ENCODE measurements around the gene RPS15A. TPM values are rescaled to one million over a fixed set of nuclear protein-coding genes. Genes with fewer than 3 reads are reported as not detected.
"Not testable (repeated sequence)": the region's sequence is repeated elsewhere in the genome, so short reads cannot be mapped to it uniquely, and the experiment has no call there.

The RPS15A gene
- total RNA-seq, 1 donor from 2014 or later, result 1,963 TPM

GRCh38 chr16:18788828-18789514 is 1.2 kb downstream of the RPS15A start:
- Mint-ChIP-seq H3K36me3 (ENCODE audit: low read depth) (peaks cover 94% of the 10 kb centered on the region), H3K4me1 (ENCODE audit: low read depth) (peaks cover 48% of the 10 kb centered on the region), H3K9me3 (no peaks in the 10 kb centered on the region), H3K27ac (peak overlapping the region; percentile 89), H3K4me3 (ENCODE audit: low read depth) (peak overlapping the region; percentile 92), H3K27me3 (ENCODE audit: low read depth) (no peaks in the 10 kb centered on the region)
- intact Hi-C loops (cut with micrococcal nuclease), result loop anchor here (5.0 kb wide), 1 partner anchor 328 kb away; no protein-coding TSS in a partner anchor
- DNase-seq (ENCODE audit: low spot score), result no peak

DNA sequence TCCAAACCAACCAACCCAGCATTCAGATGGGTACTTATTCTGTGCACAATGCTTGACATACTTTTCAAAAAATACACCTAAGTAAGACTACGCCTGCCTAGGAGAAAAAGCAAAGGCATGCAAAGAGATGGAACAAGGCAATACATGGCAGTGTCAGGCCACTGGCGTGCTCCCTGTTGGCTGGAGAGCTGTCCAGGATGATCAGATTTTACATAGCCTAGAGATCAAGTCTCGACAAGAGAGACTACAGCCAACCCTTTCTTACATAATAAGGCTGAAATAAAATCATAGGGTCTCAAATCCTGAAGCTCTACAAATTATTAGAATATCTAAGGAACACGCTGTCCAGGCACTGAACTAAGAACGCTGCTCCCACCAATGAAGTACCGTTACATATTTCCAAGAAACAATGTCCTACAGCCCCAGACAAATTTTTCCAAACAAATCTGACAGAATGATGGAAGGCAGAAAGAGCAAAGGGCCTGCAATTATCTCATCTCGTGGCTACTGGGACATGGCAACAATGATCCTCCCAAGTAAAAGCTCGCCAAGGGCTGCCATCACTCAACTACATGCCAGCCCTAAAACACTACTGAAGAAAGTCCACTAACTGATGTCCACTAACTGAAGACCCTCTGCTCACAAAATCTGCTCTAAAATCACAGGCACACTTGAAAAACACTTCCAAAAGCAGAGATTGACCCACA is 5.1 kb downstream of the RPS15A start:
- intact Hi-C loops (cut with micrococcal nuclease), result loop anchor here (5.0 kb wide), 1 partner anchor 332 kb away; no protein-coding TSS in a partner anchor
- Mint-ChIP-seq H3K36me3 (ENCODE audit: low read depth) (peaks cover 74% of the 10 kb centered on the region), H3K4me1 (ENCODE audit: low read depth) (peaks cover 46% of the 10 kb centered on the region)

DNA sequence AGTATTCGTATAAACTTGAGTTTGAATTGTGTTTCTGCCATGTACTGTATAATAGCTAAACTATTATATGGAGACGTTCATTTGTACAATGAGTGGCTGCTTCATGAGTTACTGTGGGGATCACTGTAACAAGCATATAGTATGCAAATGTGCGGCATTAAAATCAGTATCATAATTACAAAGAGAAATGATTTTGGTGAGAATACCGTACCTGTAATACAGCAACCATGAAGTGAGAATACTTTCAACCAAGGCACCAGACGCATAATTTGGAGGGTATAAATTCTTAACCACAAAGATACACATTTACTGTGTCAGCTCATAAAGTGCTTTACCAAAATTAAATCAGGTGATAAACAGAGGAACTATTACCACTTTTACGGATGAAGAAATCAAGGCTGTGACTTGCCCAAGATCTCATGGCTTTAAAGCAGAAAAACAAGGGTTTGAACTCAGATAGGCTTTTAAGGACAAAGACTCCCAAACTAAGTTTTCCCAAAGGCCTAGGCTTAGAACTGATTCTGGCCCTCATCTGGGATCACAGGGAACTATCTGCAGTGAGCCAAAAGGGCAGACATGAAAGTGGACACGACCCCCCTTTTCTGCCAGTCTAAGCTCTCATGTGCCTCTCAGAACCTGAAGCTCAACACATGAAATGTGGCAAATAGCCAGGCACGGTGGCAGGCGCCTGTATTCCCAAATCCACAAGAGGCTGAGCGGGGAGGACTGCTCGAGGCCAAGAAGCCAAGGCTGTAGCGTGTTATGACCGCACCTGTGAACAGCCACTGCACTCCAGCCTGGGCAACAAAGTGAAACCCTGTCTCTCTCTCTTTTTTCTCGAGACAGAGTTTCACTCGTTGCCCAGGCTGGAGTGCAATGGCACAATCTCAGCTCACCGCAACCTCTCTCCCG is 6.4 kb downstream of the RPS15A start:
- no peak for DNase-seq (ENCODE audit: low spot score)
- H3K36me3 Mint-ChIP-seq (ENCODE audit: low read depth), result peaks cover 63% of the 10 kb centered on the region
- H3K4me3 Mint-ChIP-seq (ENCODE audit: low read depth), result no peak overlapping the region
- intact Hi-C loops (cut with micrococcal nuclease), result no loop called here
- H3K4me1 Mint-ChIP-seq (ENCODE audit: low read depth), result peaks cover 41% of the 10 kb centered on the region
- peak overlapping the region; percentile 17 for H3K27ac Mint-ChIP-seq
- H3K9me3 Mint-ChIP-seq, result no peaks in the 10 kb centered on the region
- H3K27me3 Mint-ChIP-seq (ENCODE audit: low read depth), result no peaks in the 10 kb centered on the region

More for the DNA sequence above, 5.1 kb downstream of the RPS15A start:
- peak overlapping the region; percentile 56 for H3K4me3 Mint-ChIP-seq (ENCODE audit: low read depth)
- H3K27ac Mint-ChIP-seq, result peak overlapping the region; percentile 52
- H3K27me3 Mint-ChIP-seq (ENCODE audit: low read depth), result no peaks in the 10 kb centered on the region
- H3K9me3 Mint-ChIP-seq, result no peaks in the 10 kb centered on the region
- DNase-seq (ENCODE audit: low spot score), result no peak

DNA sequence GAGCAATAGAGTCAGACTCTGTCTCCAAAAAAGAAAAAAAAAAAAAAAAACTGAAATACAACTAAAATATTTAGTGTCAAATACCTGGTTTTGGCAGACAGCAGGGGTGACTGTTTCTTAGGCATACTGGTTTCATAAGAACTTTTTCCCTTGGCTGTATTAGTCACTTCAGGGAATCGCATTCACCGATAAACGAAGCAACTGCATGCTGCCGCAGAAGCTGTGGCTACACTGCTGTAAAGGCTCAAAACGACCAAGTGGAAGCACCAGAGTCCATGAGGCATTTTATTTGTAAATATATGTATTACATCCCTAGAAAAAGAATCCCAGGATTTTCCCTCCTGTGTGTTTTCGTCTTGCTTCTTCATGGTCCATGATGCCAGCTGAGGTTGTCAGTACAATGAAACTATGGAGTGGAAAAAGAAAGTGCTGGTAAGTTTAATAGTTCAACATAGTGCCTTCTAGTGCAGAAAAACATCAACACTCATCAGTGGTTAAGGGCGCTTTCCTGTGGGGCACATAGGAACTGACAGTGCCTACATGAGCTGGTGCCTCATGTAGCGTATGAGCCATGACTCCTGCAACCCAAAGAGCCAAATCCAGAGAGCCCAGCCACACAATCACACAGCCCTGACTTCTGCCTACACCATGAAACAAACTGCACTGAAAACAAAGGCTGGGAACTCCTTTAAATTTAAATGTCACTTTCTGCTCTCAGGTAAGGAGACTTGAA is 7.3 kb downstream of the RPS15A start:
- H3K36me3 Mint-ChIP-seq (ENCODE audit: low read depth), result peaks cover 59% of the 10 kb centered on the region
- no peak overlapping the region for H3K4me3 Mint-ChIP-seq (ENCODE audit: low read depth)

DNA sequence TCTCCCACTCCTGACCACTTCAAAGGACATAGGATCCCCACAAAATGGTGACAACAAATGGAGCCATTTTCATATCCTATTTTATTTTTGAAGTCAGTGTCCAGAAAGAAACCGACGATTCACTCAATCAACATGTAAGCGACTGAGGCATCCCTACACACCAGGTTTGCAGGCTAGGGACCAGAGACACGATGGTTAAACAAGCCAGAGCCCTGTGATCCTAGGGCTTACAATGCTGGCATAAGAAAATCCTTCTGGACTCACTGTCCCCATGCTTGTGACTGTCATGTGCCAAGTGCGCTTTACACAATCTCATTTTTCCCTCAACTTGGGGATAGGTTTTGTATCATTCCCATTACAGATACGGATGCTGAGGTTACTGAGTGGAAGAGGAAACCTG is 8.9 kb downstream of the RPS15A start:
- H3K27me3 Mint-ChIP-seq (ENCODE audit: low read depth); H3K9me3 Mint-ChIP-seq; DNase-seq (ENCODE audit: low spot score); intact Hi-C loops (cut with micrococcal nuclease); H3K27ac Mint-ChIP-seq; H3K4me3 Mint-ChIP-seq (ENCODE audit: low read depth): not testable (repeated sequence)
- H3K36me3 Mint-ChIP-seq (ENCODE audit: low read depth), result peaks cover 48% of the 10 kb centered on the region
- H3K4me1 Mint-ChIP-seq (ENCODE audit: low read depth), result peaks cover 22% of the 10 kb centered on the region

More for the DNA sequence above, 7.3 kb downstream of the RPS15A start:
- DNase-seq (ENCODE audit: low spot score), result no peak
- Mint-ChIP-seq H3K4me1 (ENCODE audit: low read depth) (peaks cover 33% of the 10 kb centered on the region), H3K27ac (peak overlapping the region; percentile 17), H3K9me3 (no peaks in the 10 kb centered on the region), H3K27me3 (ENCODE audit: low read depth) (no peaks in the 10 kb centered on the region)
- intact Hi-C loops (cut with micrococcal nuclease), result no loop called here

DNA sequence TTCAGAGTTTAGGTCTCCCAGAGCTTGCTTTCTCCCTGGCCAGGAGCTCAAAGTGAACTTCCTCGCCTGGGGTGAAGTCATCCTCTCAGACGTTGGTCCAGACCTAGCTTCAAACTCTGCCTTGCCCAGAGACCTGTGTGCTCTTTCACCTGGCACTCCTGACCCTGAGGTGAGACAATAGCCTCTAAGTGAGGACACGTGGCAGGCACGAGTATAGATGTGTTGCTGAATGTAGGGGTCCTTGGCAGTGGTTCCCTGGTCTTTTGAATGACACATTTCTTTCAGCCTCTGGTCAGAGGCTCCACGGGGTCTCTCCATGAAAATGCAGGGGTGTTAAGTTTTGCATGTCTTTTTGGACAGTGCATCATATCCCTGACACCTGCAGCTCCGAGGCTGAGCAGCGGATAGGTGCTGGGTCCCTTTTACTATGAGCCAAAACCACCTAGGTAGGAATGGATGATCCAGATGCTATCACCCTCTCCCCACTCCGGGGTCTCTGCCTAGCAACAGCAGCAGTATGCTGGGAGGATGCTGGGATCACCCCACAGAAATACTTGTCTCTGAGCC is 9.6 kb downstream of the RPS15A start:
- H3K4me3 Mint-ChIP-seq (ENCODE audit: low read depth); H3K27me3 Mint-ChIP-seq (ENCODE audit: low read depth); H3K27ac Mint-ChIP-seq; intact Hi-C loops (cut with micrococcal nuclease); H3K9me3 Mint-ChIP-seq; DNase-seq (ENCODE audit: low spot score): not testable (repeated sequence)
- Mint-ChIP-seq H3K36me3 (ENCODE audit: low read depth) (peaks cover 42% of the 10 kb centered on the region), H3K4me1 (ENCODE audit: low read depth) (peaks cover 17% of the 10 kb centered on the region)

DNA sequence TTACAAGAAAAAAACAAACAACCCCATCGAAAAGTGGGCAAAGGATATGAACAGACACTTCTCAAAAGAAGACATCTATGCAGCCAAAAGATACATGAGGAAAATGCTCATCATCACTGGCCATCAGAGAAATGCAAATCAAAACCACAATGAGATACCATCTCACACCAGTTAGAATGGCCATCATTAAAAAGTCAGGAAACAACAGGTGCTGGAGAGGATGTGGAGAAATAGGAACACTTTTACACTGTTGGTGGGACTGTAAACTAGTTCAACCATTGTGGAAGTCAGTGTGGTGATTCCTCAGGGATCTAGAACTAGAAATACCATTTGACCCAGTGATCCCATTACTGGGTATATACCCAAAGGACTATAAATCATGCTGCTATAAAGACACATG is 12.5 kb downstream of the RPS15A start:
- intact Hi-C loops (cut with micrococcal nuclease); H3K4me3 Mint-ChIP-seq (ENCODE audit: low read depth); H3K4me1 Mint-ChIP-seq (ENCODE audit: low read depth); H3K27ac Mint-ChIP-seq; H3K9me3 Mint-ChIP-seq; H3K27me3 Mint-ChIP-seq (ENCODE audit: low read depth); DNase-seq (ENCODE audit: low spot score): not testable (repeated sequence)
- H3K36me3 Mint-ChIP-seq (ENCODE audit: low read depth), result peaks cover 15% of the 10 kb centered on the region

DNA sequence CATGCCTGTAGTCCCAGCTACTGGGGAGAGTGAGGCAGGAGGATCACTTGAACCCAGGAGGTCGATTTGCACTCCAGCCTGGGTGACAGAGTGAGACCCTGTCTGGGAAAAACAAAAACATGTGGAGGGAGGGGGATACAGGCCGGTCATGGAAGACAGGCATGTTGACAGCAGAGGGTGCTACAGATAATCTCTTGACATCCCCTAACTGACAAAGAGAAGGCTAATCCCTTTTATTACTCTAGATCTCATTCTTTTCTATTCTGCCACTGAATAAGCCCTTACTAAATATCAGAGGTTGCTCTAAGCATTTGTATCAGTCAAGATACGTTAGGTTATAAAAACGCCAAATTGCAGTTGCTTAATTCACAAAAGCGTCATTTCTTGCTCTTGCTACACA is 13.8 kb downstream of the RPS15A start:
- H3K4me1 Mint-ChIP-seq (ENCODE audit: low read depth); H3K27me3 Mint-ChIP-seq (ENCODE audit: low read depth); DNase-seq (ENCODE audit: low spot score); H3K27ac Mint-ChIP-seq; intact Hi-C loops (cut with micrococcal nuclease); H3K9me3 Mint-ChIP-seq; H3K4me3 Mint-ChIP-seq (ENCODE audit: low read depth): not testable (repeated sequence)
- peaks cover 15% of the 10 kb centered on the region for H3K36me3 Mint-ChIP-seq (ENCODE audit: low read depth)

DNA sequence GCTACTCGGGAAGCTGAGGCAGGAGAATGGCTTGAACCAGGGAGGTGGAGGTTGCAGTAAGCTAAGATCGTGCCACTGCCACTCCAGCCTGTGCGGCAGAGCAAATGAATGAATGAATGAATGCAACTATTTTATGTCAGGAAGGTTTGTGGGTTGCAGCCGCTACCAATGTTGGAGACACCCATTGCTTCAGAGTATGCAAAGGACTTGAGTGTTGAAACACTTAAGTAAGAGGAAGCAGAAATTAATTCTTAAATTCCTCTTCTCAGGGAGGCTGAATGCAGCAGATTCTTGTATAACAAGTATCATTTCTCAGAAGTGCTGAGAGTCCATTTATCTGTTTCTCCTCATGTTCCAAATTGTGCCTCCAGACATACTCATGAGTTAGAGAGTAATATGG is 15.5 kb downstream of the RPS15A start:
- H3K27ac Mint-ChIP-seq; intact Hi-C loops (cut with micrococcal nuclease); H3K27me3 Mint-ChIP-seq (ENCODE audit: low read depth); H3K9me3 Mint-ChIP-seq; DNase-seq (ENCODE audit: low spot score); H3K4me1 Mint-ChIP-seq (ENCODE audit: low read depth); H3K4me3 Mint-ChIP-seq (ENCODE audit: low read depth): not testable (repeated sequence)
- peaks cover 16% of the 10 kb centered on the region for H3K36me3 Mint-ChIP-seq (ENCODE audit: low read depth)

DNA sequence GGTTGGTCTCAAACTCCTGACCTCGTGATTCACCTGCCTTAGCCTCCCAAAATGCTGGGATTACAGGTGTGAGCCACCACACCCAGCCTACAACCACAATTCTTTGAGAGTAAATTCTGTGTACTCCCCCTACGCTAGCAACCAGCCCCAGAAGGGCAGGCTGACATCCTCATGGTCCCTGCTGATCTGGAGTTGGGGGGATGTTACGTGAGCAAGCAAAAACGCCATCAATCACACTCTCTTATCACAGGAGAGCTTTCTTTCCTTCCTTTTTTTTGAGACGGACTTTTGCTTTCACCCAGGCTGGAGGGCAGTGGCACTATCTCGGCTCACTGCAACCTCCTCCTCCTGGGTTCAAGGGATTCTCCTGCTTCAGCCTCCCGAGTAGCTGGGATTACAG is 18.0 kb downstream of the RPS15A start:
- H3K4me1 Mint-ChIP-seq (ENCODE audit: low read depth), result peaks cover 14% of the 10 kb centered on the region
- H3K36me3 Mint-ChIP-seq (ENCODE audit: low read depth), result not testable (repeated sequence)

GRCh38 chr16:18770336-18770962 is 19.7 kb downstream of the RPS15A start:
- not testable (repeated sequence) for H3K27me3 Mint-ChIP-seq (ENCODE audit: low read depth); DNase-seq (ENCODE audit: low spot score); H3K9me3 Mint-ChIP-seq; H3K36me3 Mint-ChIP-seq (ENCODE audit: low read depth)
- H3K27ac Mint-ChIP-seq, result peak overlapping the region; percentile 89
- intact Hi-C loops (cut with micrococcal nuclease), result loop anchor here (2.0 kb wide), 1 partner anchor 16 kb away; no protein-coding TSS in a partner anchor
- H3K4me1 Mint-ChIP-seq (ENCODE audit: low read depth), result peaks cover 16% of the 10 kb centered on the region
- H3K4me3 Mint-ChIP-seq (ENCODE audit: low read depth), result peak overlapping the region; percentile 11

More for the DNA sequence above, 18.0 kb downstream of the RPS15A start:
- H3K27me3 Mint-ChIP-seq (ENCODE audit: low read depth); H3K4me3 Mint-ChIP-seq (ENCODE audit: low read depth); intact Hi-C loops (cut with micrococcal nuclease); DNase-seq (ENCODE audit: low spot score); H3K27ac Mint-ChIP-seq; H3K9me3 Mint-ChIP-seq: not testable (repeated sequence)

Data from activated T-helper 2 cell treated with anti-CD3 and anti-CD28 coated beads, Interferon-gamma antibody, Interleukin-2, Interleukin-4, amounts not matched to agents 10 μg/mL and 5 μg/mL and 100 μg/mL, durations not matched to agents 14 hours and 24 hours and 36 hours (primary cell).